Fibroblast of villous mesenchyme (primary cell): ENCODE measurements around the gene GAREM2. TPM values are rescaled to one million over a fixed set of nuclear protein-coding genes. Genes with fewer than 3 reads are reported as not detected.

Experiments
- DNase-seq: peaks from one replicate; pipeline ENCODE4 v3.0.0-alpha.2; 2010; ENCODE audit warnings: low read depth
- H3K4me3 ChIP-seq: 2 replicates; pipeline ENCODE4 v1.5.1; 2011; ENCODE audit warnings: low read depth, mild to moderate bottlenecking, low read length
- CTCF ChIP-seq: IDR thresholded peaks from 2 replicates; pipeline ENCODE4 v1.5.1; 2012; ENCODE audit warnings: low read depth, mild to moderate bottlenecking, low read length; ENCODE audit not compliant: insufficient read depth
- total RNA-seq: library from RNA; depleted of rRNA; stranded (reverse); fragments of >200 nt; gene quantifications from 2 replicates; pipeline ENCODE4 v1.2.3, GENCODE V29; 2012

GAREM2 gene
- total RNA-seq, 1 donor = 2.2 TPM

- no peak for DNase-seq
- peak overlapping the region; percentile 62 for H3K4me3 ChIP-seq
- no peak for TF ChIP-seq CTCF
These were observed 6.6 kb downstream of the GAREM2 start for GRCh38 chr2:26179446-26179913.

- DNase-seq = no peak
- H3K4me3 ChIP-seq = no peak overlapping the region
- TF ChIP-seq CTCF = no peak
These were observed 9.6 kb downstream of the GAREM2 start for GRCh38 chr2:26182441-26182840.

- no peak for DNase-seq
- no peak for TF ChIP-seq CTCF
- no peak overlapping the region for H3K4me3 ChIP-seq
These were observed 10.2 kb downstream of the GAREM2 start for GRCh38 chr2:26182887-26183630.

GRCh38 chr2:26184121-26184520, 11.2 kb downstream of the GAREM2 start:
- no peak for TF ChIP-seq CTCF
- no peak for DNase-seq
- peak overlapping the region; percentile 56 for H3K4me3 ChIP-seq

- peak; percentile 86 for DNase-seq
- H3K4me3 ChIP-seq = peak overlapping the region; percentile 69
- TF ChIP-seq CTCF = peak; percentile 56
These were observed 11.8 kb downstream of the GAREM2 start for GRCh38 chr2:26184555-26185303.

- peak; percentile 17 for DNase-seq
- peak overlapping the region; percentile 69 for H3K4me3 ChIP-seq
- TF ChIP-seq CTCF = no peak
These were observed 12.5 kb downstream of the GAREM2 start for GRCh38 chr2:26185304-26185928.
